ENCODE measurements around the gene SMAD2.
"Not testable (repeated sequence)": the region's sequence is repeated elsewhere in the genome, so short reads cannot be mapped to it uniquely, and the experiment has no call there.

The SMAD2 gene

GRCh38 chr18:47794725-47795433 lies 135.6 kb downstream of the SMAD2 start:
- DNase-seq (ENCODE audit: low read depth in 2 of 2): no peak

- DNase-seq (ENCODE audit: low read depth in 2 of 2): no peak
Measured at GRCh38 chr18:47793609-47794008, 136.8 kb downstream of the SMAD2 start.

- no peak for DNase-seq (ENCODE audit: low read depth in 2 of 2)
Measured at GRCh38 chr18:47791461-47791985, 138.9 kb downstream of the SMAD2 start.

GRCh38 chr18:47790036-47790435 lies 140.4 kb downstream of the SMAD2 start:
- no peak for DNase-seq (ENCODE audit: low read depth in 2 of 2)

- no peak for DNase-seq (ENCODE audit: low read depth in 2 of 2)
Measured at GRCh38 chr18:47788621-47789020, 141.8 kb downstream of the SMAD2 start.

- no peak for DNase-seq (ENCODE audit: low read depth in 2 of 2)
Measured at GRCh38 chr18:47781561-47781960, 148.9 kb downstream of the SMAD2 start.

- no peak for DNase-seq (ENCODE audit: low read depth in 2 of 2)
Measured at GRCh38 chr18:47780011-47780725, 150.3 kb downstream of the SMAD2 start.

GRCh38 chr18:47779381-47779780 lies 151.1 kb downstream of the SMAD2 start:
- DNase-seq (ENCODE audit: low read depth in 2 of 2): no peak

- no peak for DNase-seq (ENCODE audit: low read depth in 2 of 2)
Measured at GRCh38 chr18:47777626-47778025, 152.8 kb downstream of the SMAD2 start.

GRCh38 chr18:47775961-47776360 lies 154.5 kb downstream of the SMAD2 start:
- no peak for DNase-seq (ENCODE audit: low read depth in 2 of 2)

- no peak for DNase-seq (ENCODE audit: low read depth in 2 of 2)
Measured at GRCh38 chr18:47773931-47774330, 156.5 kb downstream of the SMAD2 start.

GRCh38 chr18:47772374-47773248 lies 157.8 kb downstream of the SMAD2 start:
- DNase-seq (ENCODE audit: low read depth in 2 of 2): peak; percentile 56 to 66

- no peak for DNase-seq (ENCODE audit: low read depth in 2 of 2)
Measured at GRCh38 chr18:47771922-47772321, 158.5 kb downstream of the SMAD2 start.

GRCh38 chr18:47767699-47768098 lies 162.8 kb downstream of the SMAD2 start:
- no peak for DNase-seq (ENCODE audit: low read depth in 2 of 2)

GRCh38 chr18:47767198-47767597 lies 163.3 kb downstream of the SMAD2 start:
- not testable (repeated sequence) for DNase-seq (ENCODE audit: low read depth in 2 of 2)
